OCI-LY3 (cell line): ENCODE results near the gene SSR1.
"Not testable (repeated sequence)": the region's sequence is repeated elsewhere in the genome, so short reads cannot be mapped to it uniquely, and the experiment has no call there.

Experiments used
- EZH2phosphoT487 ChIP-seq: fragments of 200-600 bp; shearing (Covaris generic); IDR thresholded peaks from 2 replicates; pipeline ENCODE4 v1.6.1; 2018; ENCODE audit warnings: antibody characterized with exemption, mixed run types, low read depth
- TF ChIP-seq, protein P1 (sequence below): fragments of 200-600, 300-600 bp; sonication (generic); IDR thresholded peaks from 2 replicates; pipeline ENCODE4 v1.5.1; 2014; ENCODE audit warnings: antibody characterized with exemption, low read length, low read depth

DNA sequence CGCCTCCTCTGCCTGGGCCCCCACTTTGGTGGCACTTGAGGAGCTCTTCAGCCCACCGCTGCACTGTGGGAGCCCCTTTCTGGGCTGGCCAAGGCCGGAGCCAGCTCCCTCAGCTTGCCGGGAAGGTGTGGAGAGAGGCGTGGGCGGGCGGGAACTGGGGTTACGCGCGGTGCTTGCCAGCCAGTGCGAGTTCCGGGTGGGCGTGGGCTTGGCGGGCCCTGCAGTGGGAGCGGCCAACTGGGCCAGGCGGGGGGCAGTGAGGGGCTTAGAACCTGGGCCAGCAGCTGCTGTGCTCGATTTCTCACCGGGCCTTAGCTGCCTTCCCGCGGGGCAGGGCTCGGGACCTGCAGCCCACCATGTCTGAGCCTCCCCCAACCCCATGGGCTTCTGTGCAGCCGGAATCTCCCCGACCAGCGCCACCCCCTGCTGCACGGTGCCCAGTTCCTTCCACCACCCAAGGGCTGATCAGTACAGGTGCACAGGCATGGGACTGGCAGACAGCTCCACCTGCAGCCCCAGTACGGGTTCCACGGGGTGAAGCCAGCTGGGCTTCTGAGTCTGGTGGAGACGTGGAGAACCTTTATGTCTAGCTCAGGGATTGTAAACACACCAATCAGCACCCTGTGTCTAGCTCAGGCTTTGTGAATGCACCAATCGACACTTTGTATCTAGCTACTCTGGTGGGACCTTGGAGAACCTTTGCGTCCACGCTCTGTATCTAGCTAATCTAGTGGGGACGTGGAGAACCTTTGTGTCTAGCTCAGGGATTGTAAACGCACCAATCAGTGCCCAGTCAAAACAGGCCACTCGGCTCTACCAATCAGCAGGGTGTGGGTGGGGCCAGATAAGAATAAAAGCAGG is 2.3 kb upstream of the SSR1 start:
- TF ChIP-seq, protein P1, sequence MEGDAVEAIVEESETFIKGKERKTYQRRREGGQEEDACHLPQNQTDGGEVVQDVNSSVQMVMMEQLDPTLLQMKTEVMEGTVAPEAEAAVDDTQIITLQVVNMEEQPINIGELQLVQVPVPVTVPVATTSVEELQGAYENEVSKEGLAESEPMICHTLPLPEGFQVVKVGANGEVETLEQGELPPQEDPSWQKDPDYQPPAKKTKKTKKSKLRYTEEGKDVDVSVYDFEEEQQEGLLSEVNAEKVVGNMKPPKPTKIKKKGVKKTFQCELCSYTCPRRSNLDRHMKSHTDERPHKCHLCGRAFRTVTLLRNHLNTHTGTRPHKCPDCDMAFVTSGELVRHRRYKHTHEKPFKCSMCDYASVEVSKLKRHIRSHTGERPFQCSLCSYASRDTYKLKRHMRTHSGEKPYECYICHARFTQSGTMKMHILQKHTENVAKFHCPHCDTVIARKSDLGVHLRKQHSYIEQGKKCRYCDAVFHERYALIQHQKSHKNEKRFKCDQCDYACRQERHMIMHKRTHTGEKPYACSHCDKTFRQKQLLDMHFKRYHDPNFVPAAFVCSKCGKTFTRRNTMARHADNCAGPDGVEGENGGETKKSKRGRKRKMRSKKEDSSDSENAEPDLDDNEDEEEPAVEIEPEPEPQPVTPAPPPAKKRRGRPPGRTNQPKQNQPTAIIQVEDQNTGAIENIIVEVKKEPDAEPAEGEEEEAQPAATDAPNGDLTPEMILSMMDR = not testable (repeated sequence)
- not testable (repeated sequence) for TF ChIP-seq EZH2phosphoT487
